MM.1S (cell line): ENCODE results near the gene LRRC27.

Source experiments
- CTCF ChIP-seq: fragments of 300-600 bp; sonication (generic); IDR thresholded peaks from 2 replicates; pipeline ENCODE4 v1.5.1; 2016; ENCODE audit warnings: antibody characterized with exemption, low read length, mixed read lengths
- EZH2 ChIP-seq: fragments of 300-600 bp; sonication (generic); optimal IDR thresholded peaks from 2 replicates; pipeline ENCODE3; 2017; ENCODE audit warnings: low read depth, mild to moderate bottlenecking, antibody characterized with exemption, low read length, mixed read lengths

- TF ChIP-seq CTCF (no peak), EZH2 (no peak)
These were observed 80.6 kb downstream of the LRRC27 start for GRCh38 chr10:132412316-132413192.
